Smooth muscle cell of bladder (primary cell): ENCODE data around the gene NKX2-2. TPM values are rescaled to one million over a fixed set of nuclear protein-coding genes. Genes with fewer than 3 reads are reported as not detected.

Source experiments
- total RNA-seq: library from RNA; depleted of rRNA; stranded (reverse); fragments of >200 nt; gene quantifications from 2 replicates; pipeline ENCODE4 v1.2.3, GENCODE V29; 2014

Gene NKX2-2
- total RNA-seq: not detected in 2 replicates

DNA sequence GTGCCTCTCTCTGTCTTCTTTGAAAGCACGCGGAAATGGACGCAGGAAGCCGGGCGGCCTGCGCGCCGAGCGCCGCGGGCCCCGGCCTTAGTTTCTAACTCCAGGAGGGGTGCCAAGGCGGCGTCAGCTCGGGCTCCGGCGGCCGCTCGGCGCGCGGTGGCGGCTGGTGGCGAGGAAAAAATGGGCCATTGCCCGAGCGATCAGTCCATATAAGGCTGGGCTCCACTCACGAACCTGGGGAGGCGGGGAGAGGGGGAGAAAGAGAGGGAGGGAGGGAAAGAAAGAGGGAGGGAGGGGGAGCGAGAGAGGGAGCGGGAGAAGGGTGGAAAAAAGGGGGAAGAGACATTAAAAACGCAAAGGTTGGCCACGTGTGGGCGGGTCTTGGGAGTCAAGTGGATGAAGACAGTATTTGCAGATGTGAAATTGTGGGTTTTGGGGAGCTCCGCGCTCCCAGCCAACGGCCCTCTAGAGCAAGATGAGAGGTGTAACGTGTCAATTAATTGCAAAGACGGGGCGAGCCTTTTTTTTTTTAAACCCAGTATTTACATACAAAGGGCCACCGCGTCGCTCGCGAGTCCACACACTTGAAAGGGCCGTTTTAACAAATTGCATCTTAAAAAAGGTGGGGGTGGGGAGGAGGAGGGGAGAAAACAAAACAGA lies at the start of gene NKX2-2:
TSS of gene NKX2-2 (minus strand) at position 184 of the 660 bp plus-strand sequence. CDS start 395 bp downstream, outside the sequence.

Other genes starting within 250 kb of the NKX2-2 start
- gene XRN2, start 210.7 kb downstream of the NKX2-2 start, total RNA-seq: 82.9 and 85.6 TPM in 2 replicates
- gene NKX2-4, start 116.5 kb downstream of the NKX2-2 start, total RNA-seq: not detected in 2 replicates
- gene PAX1, start 191.6 kb upstream of the NKX2-2 start, total RNA-seq: not detected in 2 replicates